HG03457 (cell line): ENCODE results near the gene SMIM44.
"Not testable (repeated sequence)": the region's sequence is repeated elsewhere in the genome, so short reads cannot be mapped to it uniquely, and the experiment has no call there.

Experiments
- ATAC-seq: cut with Tn5 transposase; IDR thresholded peaks from one replicate; pipeline ENCODE4 v1.9.1; 2021; ENCODE audit warnings: moderate number of reproducible peaks; ENCODE audit not compliant: unreplicated experiment

Gene SMIM44

GRCh38 chr19:3459089-3459881, 24.0 kb downstream of the SMIM44 start:
- ATAC-seq: no peak

GRCh38 chr19:3458229-3459088, 24.8 kb downstream of the SMIM44 start:
- ATAC-seq: no peak

GRCh38 chr19:3457528-3458228, 25.6 kb downstream of the SMIM44 start:
- no peak for ATAC-seq

GRCh38 chr19:3456925-3457527, 26.2 kb downstream of the SMIM44 start:
- no peak for ATAC-seq

GRCh38 chr19:3455960-3456601, 27.2 kb downstream of the SMIM44 start:
- no peak for ATAC-seq

GRCh38 chr19:3455393-3455955, 27.8 kb downstream of the SMIM44 start:
- ATAC-seq: no peak

GRCh38 chr19:3454656-3455392, 28.4 kb downstream of the SMIM44 start:
- no peak for ATAC-seq

GRCh38 chr19:3453840-3454239, 29.4 kb downstream of the SMIM44 start:
- no peak for ATAC-seq

GRCh38 chr19:3452942-3453214, 30.4 kb downstream of the SMIM44 start:
- ATAC-seq: not testable (repeated sequence)

- ATAC-seq: no peak
These were observed 30.9 kb downstream of the SMIM44 start for GRCh38 chr19:3452171-3452941.

GRCh38 chr19:3451451-3451866, 31.8 kb downstream of the SMIM44 start:
- no peak for ATAC-seq

- no peak for ATAC-seq
These were observed 32.3 kb downstream of the SMIM44 start for GRCh38 chr19:3450796-3451411.

GRCh38 chr19:3448616-3449334, 34.5 kb downstream of the SMIM44 start:
- ATAC-seq: no peak

- ATAC-seq: not testable (repeated sequence)
These were observed 36.6 kb downstream of the SMIM44 start for GRCh38 chr19:3446657-3447056.

GRCh38 chr19:3444695-3445234, 38.5 kb downstream of the SMIM44 start:
- no peak for ATAC-seq

- no peak for ATAC-seq
These were observed 39.2 kb downstream of the SMIM44 start for GRCh38 chr19:3443840-3444694.
